Heart left ventricle (tissue), 16 donors: ENCODE results near the gene PYGL. TPM values are rescaled to one million over a fixed set of nuclear protein-coding genes. Genes with fewer than 3 reads are reported as not detected.
"Not testable (repeated sequence)": the region's sequence is repeated elsewhere in the genome, so short reads cannot be mapped to it uniquely, and the experiment has no call there.

Experiments
- ATAC-seq, 4 donors: fragments of 200-7000 bp; cut with Tn5 transposase; one replicate each; pipeline ENCODE4 v1.9.1; 2020 to 2022; ENCODE audit warnings: moderate library complexity in 4 of 4, mild to moderate bottlenecking in 3 of 4, moderate number of reproducible peaks in 1 of 4
- DNase-seq, 5 donors: peaks; one replicate each; pipeline ENCODE4 v3.0.0-alpha.2; 2020
- H3K27ac ChIP-seq, 12 donors: fragments of 200-600 bp; sonication (generic) in 4 of 12; one replicate each; pipeline versions ENCODE4 v1.5.0 to v1.8.0; 2016 to 2022; ENCODE audit warnings: mild to moderate bottlenecking in 2 of 12
- H3K27me3 ChIP-seq, 9 donors: fragments of 200-600 bp; sonication (generic) in 2 of 9; one replicate each; pipeline versions ENCODE4 v1.5.1 to v1.8.0; 2016 to 2022; ENCODE audit warnings: mild to moderate bottlenecking in 3 of 9
- H3K36me3 ChIP-seq, 9 donors: fragments of 200-600 bp; sonication (generic) in 2 of 9; one replicate each; pipeline versions ENCODE4 v1.5.0 to v1.8.0; 2018 to 2022; ENCODE audit warnings: mild to moderate bottlenecking in 2 of 9
- H3K4me1 ChIP-seq, 12 donors: fragments of 200-600 bp; sonication (generic) in 4 of 12; one replicate each; pipeline versions ENCODE4 v1.5.0 to v1.8.0; 2016 to 2022; ENCODE audit warnings: mild to moderate bottlenecking in 3 of 12
- H3K4me3 ChIP-seq, 12 donors: fragments of 200-600 bp; sonication (generic) in 4 of 12; one replicate each; pipeline versions ENCODE4 v1.5.0 to v1.8.0; 2017 to 2022; ENCODE audit warnings: mild to moderate bottlenecking in 9 of 12, moderate library complexity in 4 of 12
- H3K9me3 ChIP-seq, 12 donors: fragments of 200-600 bp; sonication (generic) in 4 of 12; one replicate each; pipeline versions ENCODE4 v1.5.0 to v1.8.0; 2016 to 2022; ENCODE audit warnings: mild to moderate bottlenecking in 1 of 12
- POLR2A ChIP-seq, 2 donors: fragments of 450-650 bp; IDR thresholded peaks; one replicate each; pipeline ENCODE4 v1.6.1; 2017; ENCODE audit warnings: antibody characterized with exemption in 2 of 2, mild to moderate bottlenecking in 2 of 2, moderate library complexity in 2 of 2
- WGBS, 4 donors: extraction: QIAGEN DNeasy Blood & Tissue Kit in 2 of 4; methylation state at CpG; one replicate each; pipeline versions ENCODE4 v1.1.5 to v1.1.7; 2013 to 2018; 5-methylcytosine and 5-hydroxymethylcytosine counted together
- intact Hi-C, 10 donors: fragments of 100-400 bp; cut with DNase I; formaldehyde crosslinking; loops; one replicate each; pipeline versions ENCODE4 v1.11.1 to v1.14.2; 2022
- polyA plus RNA-seq, 2 donors: library from polyadenylated mRNA; stranded (reverse); fragments of 200-250 nt; gene quantifications; one replicate each; pipeline ENCODE4 v1.2.3, GENCODE V29; 2013
- total RNA-seq, 9 donors: library from RNA; depleted of rRNA in 2 of 9; stranded (reverse); fragments of >200 nt in 2 of 9; fragmentation: NEBNext Ultra II Directional in 3 of 9; extraction: Animal tissue kit (Norgen Biotek cat#: 25700) in 3 of 9; gene quantifications; one replicate each; pipeline versions ENCODE4 v1.1.0 to v1.2.4, GENCODE V29; 2016 to 2023
- TF ChIP-seq, protein P1 (sequence below), 12 donors: fragments of 200-600 bp; sonication (generic) in 4 of 12; IDR thresholded peaks; one replicate each; pipeline versions ENCODE4 v1.5.0 to v1.8.0; 2018 to 2022; ENCODE audit warnings: antibody characterized with exemption in 12 of 12, mild to moderate bottlenecking in 5 of 12
- donor health status: ischemic (EF 13 %, LVEDD 7.1; RV severe dilation, severe dysfunction).
- donor health status: healthy with polysubstance abuse.
- donor health status: DM: no; HTN: yes; CAD: no.
- donor health status: DM: no; HTN: no; CAD: no.
- donor health status: ischemic (EF 25% LVEDD 6.9; RV normal size, moderate dysfunction).
- donor health status: ischemic (EF 25% LVEDD 5.7; RV mildly dilated, moderate dysfunction).
- donor health status: healthy.
- donor health status: DM: yes; HTN: yes; CAD: no.
- donor health status: ischemic (EF 35%, LVEDD 5.7; RV mildly dilated, moderate dysfunction).
- donor health status: nonischemic (EF 11% LVEDD 7.7; RV severe dilation, severe dysfunction).
- donor health status: DM: yes; HTN: yes; CAD: no.
- donor health status: PGD.
- donor health status: ischemic (EF 29% LVEDD 5.4; RV normal size, mild dysfunction).
- donor health status: nonischemic (EF 23%, LVEDD 6.1; RV moderate dilation, normal function).

PYGL gene
- total and polyA plus RNA-seq, 11 donors: 2.3 to 25.5 (median 6.7) TPM

- intact Hi-C loops: no loop called here
- ATAC-seq (no peak), DNase-seq (no peak)
- H3K36me3 ChIP-seq: peaks cover 0 to 61% (median 27%) of the 10 kb centered on the region in 9 donors
- H3K4me3 ChIP-seq: no peak overlapping the region
- no peaks in the 10 kb centered on the region for H3K27me3 ChIP-seq
- peaks cover 0 to 21% (median 0%) of the 10 kb centered on the region in 12 donors for H3K4me1 ChIP-seq
- TF ChIP-seq, protein P1, sequence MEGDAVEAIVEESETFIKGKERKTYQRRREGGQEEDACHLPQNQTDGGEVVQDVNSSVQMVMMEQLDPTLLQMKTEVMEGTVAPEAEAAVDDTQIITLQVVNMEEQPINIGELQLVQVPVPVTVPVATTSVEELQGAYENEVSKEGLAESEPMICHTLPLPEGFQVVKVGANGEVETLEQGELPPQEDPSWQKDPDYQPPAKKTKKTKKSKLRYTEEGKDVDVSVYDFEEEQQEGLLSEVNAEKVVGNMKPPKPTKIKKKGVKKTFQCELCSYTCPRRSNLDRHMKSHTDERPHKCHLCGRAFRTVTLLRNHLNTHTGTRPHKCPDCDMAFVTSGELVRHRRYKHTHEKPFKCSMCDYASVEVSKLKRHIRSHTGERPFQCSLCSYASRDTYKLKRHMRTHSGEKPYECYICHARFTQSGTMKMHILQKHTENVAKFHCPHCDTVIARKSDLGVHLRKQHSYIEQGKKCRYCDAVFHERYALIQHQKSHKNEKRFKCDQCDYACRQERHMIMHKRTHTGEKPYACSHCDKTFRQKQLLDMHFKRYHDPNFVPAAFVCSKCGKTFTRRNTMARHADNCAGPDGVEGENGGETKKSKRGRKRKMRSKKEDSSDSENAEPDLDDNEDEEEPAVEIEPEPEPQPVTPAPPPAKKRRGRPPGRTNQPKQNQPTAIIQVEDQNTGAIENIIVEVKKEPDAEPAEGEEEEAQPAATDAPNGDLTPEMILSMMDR (IDR thresholded peaks at IDR 0.05): no peak
- TF ChIP-seq POLR2A (IDR thresholded peaks at IDR 0.05): no peak
- no peaks in the 10 kb centered on the region for H3K9me3 ChIP-seq
- H3K27ac ChIP-seq: no peak overlapping the region
- WGBS, 4 donors: 82 to 89% (median 85%) methylated on average over 2 of the region's 2 CpGs
Measured at GRCh38 chr14:50922803-50923202, 21.5 kb downstream of the PYGL start.

DNA sequence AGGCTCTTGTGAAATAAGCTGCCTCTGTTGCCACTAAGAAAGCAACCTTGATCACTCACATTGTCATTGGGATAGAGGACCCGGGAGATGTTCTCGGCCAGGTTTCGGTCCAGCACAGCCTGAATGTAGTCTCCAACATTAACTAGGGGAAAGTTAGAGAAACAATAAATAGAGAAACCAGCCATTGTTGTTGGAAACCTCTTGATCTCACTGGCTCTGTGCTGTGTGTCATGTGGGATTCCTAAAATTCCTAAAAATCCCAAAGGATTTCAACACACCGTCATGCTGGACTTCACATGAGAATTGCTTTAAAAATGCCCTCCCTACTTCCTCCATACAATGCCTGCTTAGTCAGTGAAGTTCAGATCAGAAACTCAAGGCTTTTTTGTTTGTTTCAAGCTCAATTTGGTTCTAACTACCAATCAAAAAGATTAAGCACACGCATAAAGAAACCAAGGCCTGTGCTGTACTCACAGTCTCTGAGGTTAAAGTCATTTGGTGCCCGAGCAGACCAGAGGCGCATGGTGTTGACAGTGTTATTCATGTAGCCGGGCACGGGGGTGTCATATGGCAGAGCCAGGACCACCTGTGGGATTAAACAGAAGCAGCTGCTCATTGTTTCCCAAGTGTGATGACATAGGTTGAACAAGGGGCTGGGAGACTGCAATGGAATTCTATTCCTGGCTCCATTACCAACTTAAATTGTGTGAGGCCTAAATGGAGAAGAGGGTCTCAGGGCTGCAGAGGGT lies 23.6 kb downstream of the PYGL start:
- Histone ChIP-seq H3K4me1 (peaks cover 0 to 10% (median 0%) of the 10 kb centered on the region in 12 donors), H3K27me3 (no peaks in the 10 kb centered on the region), H3K9me3 (no peaks in the 10 kb centered on the region), H3K36me3 (peaks cover 0 to 80% (median 42%) of the 10 kb centered on the region in 9 donors), H3K27ac (peak overlapping the region in 3 of 12 donors; percentile 30 to 69 (median 41)), H3K4me3 (no peak overlapping the region)
- ATAC-seq: peak in 1 of 4 donors; percentile 26
- TF ChIP-seq, protein P1 (IDR thresholded peaks at IDR 0.05): no peak
- TF ChIP-seq POLR2A (IDR thresholded peaks at IDR 0.05): no peak
- DNase-seq: no peak
- WGBS, 4 donors: 59 to 65% (median 62%) methylated on average over 9 of the region's 9 CpGs
- intact Hi-C loops: no loop called here

DNA sequence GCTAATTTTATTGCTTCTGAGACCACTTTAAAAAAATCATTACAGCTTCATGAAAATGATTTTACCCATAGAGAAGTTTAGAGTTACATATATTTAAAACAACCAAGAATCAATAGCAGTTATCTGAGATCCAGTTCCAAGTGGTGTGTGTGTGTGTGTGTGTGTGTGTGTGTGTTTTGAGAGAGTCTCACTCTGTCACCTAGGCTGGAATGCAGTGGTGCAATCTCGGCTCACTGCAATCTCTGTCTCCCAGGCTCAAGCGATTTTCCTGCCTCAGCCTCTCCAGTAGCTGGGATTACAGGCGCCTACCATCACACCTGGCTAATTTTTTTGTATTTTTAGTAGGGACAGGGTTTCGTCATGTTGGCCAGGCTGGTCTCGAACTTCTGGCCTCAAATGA lies 24.8 kb downstream of the PYGL start:
- H3K4me1 ChIP-seq: not testable (repeated sequence)
- H3K36me3 ChIP-seq: peaks cover 0 to 87% (median 48%) of the 10 kb centered on the region in 9 donors
- WGBS, 4 donors: 84 to 90% (median 88%) methylated on average over 5 of the region's 5 CpGs

GRCh38 chr14:50917449-50917848 lies 26.8 kb downstream of the PYGL start:
- intact Hi-C loops: no loop called here
- ATAC-seq (no peak), DNase-seq (no peak)
- Histone ChIP-seq H3K9me3 (no peaks in the 10 kb centered on the region), H3K27ac (no peak overlapping the region), H3K4me1 (peaks cover 0 to 10% (median 0%) of the 10 kb centered on the region in 12 donors), H3K36me3 (peaks cover 0 to 89% (median 41%) of the 10 kb centered on the region in 9 donors), H3K4me3 (no peak overlapping the region), H3K27me3 (no peaks in the 10 kb centered on the region)
- whole genome bisulfite sequencing, 4 donors: 87 to 89% (median 88%) methylated on average over 5 to 6 of the region's 6 CpGs
- TF ChIP-seq, protein P1 (IDR thresholded peaks at IDR 0.05): no peak

More for the DNA sequence above, 24.8 kb downstream of the PYGL start:
- H3K27me3 ChIP-seq, H3K27ac ChIP-seq, H3K9me3 ChIP-seq, ATAC-seq, intact Hi-C loops, H3K4me3 ChIP-seq, DNase-seq: not testable (repeated sequence)
